HEK293T (cell line): Measurements from ENCODE around the gene ALPL.

Experiments used
- ELF4 ChIP-seq: fragments of 450-650 bp; IDR thresholded peaks from 2 replicates; pipeline ENCODE4 v1.6.1; 2017; ENCODE audit warnings: antibody characterized with exemption
- FOXK2 ChIP-seq: fragments of 450-650 bp; IDR thresholded peaks from 2 replicates; pipeline ENCODE4 v1.6.1; 2016; ENCODE audit warnings: mild to moderate bottlenecking
- FOXM1 ChIP-seq: fragments of 450-650 bp; IDR thresholded peaks from 2 replicates; pipeline ENCODE4 v1.6.1; 2017; ENCODE audit warnings: mild to moderate bottlenecking, borderline replicate concordance
- SP1 ChIP-seq: fragments of 450-650 bp; IDR thresholded peaks from 2 replicates; pipeline ENCODE4 v1.6.1; 2017
- TARDBP ChIP-seq: fragments of 450-650 bp; IDR thresholded peaks from 2 replicates; pipeline ENCODE4 v1.6.1; 2016

DNA sequence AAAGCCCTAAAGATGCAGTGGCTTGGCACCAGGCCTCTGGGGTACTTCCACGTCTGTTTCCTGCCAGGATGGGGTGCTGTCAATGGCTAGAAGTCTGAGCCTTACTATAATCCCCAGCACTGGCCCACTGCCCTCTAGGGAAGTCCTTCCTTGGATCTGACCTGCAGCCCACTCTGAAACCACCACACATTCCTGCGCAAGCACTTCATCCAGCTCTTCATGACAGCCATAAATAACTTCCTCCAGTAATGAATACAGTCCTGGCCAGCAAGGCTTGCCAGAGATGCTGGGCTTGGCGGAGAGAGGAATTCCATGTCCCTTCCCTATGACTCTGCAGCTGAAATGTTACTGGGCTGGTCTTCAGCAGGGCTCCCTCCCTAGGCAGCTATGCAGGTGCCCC lies 32.6 kb downstream of the ALPL start:
- TF ChIP-seq ELF4 (no peak), TARDBP (no peak), FOXM1 (no peak), SP1 (no peak), FOXK2 (no peak)
